ENCODE results near the gene PFDN6.
"Not testable (repeated sequence)": the region's sequence is repeated elsewhere in the genome, so short reads cannot be mapped to it uniquely, and the experiment has no call there.

PFDN6 gene

DNA sequence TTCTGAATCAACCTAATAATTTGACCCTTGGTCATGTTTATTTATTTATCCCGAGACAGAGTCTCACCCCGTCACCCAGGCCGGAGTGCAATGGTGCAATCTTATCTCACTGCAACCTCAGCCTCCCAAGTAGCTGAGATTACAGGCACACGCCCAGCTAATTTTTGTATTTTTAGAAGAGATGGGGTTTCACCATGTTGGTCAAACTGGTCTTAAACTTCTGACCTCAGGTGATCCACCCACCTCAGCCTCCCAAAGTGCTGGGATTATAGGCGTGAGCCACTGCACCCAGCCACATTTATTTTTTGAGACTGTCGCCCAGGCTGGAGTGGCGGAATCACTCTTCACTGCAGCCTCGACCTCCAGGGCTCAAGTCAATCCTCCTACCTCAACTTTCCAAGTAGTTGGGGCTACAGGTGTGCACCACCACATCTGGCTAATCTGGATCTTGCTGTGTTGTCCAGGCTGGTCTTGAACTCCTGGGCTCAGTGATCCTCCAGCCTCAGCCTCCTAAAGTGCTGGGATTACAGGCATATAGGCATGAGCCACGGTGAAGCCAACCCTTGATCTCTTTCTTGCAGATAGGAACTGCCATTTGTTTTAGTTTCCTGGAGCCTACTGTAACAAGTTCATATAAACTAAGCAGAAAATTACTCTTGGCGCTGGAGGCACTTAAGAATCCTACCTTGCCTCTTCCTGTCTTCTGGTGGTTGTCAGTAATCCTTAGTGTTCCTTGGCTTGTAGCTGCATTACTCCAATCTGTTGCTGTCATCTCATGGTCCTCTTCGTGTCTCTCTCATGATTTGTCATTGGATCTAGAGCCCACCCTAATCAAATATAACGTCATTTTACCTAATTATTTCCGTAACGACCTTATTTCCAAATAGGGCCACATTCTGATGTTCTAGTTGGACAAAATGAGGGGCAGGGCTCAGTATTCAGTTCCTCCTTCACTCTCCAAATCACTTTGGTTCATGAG is 15.2 kb upstream of the PFDN6 start:
- DNase-seq (ENCODE audit: low read depth in 2 of 2) = no peak

DNA sequence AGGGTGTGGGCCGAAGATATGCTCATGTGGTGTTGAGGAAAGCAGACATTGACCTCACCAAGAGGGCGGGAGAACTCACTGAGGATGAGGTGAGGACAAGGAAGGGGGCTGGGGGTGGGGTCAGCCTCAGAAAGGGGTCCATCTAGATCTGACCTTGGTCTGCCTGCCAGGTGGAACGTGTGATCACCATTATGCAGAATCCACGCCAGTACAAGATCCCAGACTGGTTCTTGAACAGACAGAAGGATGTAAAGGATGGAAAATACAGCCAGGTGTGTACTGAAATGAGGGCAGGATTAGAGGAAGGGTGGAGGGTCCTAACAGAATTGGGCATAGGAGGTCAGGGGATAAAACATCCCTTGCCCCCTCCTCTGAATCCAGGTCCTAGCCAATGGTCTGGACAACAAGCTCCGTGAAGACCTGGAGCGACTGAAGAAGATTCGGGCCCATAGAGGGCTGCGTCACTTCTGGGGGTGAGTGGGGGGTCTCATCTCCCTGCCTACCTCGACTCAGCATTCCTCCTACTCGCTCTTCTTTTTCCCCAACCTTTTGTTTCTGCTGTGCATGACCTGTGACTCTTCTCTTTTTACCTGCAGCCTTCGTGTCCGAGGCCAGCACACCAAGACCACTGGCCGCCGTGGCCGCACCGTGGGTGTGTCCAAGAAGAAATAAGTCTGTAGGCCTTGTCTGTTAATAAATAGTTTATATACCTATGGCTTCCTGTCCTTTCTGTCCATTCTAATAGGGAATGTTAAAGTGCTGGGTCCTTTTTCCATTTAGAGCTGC is 13.4 kb upstream of the PFDN6 start:
- not testable (repeated sequence) for DNase-seq (ENCODE audit: low read depth in 2 of 2)

DNA sequence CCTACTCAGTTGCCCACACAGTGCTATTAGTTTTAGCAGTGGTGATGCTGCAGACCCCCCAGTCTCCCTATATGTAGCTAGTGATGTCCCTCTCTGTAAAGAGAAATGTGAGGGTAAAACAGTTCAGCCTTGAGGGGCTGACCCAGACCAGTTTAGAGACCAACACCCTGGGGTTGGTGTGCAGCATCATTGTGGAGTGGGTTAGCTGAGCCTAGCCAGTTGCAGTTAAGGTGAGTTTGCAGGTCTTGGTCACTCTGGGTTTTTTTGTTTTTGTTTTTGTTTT is 12.9 kb upstream of the PFDN6 start:
- DNase-seq (ENCODE audit: low read depth in 2 of 2) = no peak

DNA sequence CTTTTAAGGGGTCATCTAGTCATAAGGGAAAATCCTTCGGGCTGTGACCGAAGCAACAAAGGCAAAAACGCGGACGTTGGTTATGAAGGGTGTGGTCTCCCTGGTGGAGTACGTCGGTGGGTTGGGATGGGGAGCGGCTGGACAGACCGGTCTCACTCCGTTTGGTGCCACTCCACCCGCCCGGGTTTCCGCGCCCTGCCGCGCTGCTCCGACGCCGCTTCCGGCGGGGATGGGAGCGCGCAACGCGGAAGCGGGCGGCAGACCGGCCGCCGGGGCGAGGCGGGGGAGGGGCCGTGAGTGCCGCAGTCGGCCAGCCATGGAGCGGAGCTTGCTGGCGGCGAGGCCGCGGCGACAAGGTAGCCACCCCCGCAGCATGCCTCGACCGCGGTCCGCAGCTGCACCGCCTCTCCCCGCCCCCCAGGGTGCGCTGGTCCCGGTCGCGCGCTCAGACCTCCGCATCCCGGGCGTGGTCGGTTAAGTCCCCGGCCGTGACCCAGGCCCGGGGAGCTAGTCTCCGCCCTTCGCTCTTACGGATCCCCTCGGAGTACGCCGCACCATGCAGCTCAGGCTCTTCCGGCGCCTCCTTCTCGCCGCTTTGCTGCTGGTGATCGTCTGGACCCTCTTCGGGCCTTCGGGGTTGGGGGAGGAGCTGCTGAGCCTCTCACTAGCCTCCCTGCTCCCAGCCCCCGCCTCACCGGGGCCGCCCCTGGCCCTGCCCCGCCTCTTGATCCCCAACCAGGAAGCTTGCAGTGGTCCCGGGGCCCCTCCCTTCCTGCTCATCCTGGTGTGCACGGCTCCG is 12.3 kb upstream of the PFDN6 start, which contains the start of gene B3GALT4:
B3GALT4 (plus strand) TSS at position 260 of the 799 bp plus-strand sequence; CDS start at position 557, 297 bp downstream.
- DNase-seq (ENCODE audit: low read depth in 2 of 2) = peak; percentile 80 to 81

DNA sequence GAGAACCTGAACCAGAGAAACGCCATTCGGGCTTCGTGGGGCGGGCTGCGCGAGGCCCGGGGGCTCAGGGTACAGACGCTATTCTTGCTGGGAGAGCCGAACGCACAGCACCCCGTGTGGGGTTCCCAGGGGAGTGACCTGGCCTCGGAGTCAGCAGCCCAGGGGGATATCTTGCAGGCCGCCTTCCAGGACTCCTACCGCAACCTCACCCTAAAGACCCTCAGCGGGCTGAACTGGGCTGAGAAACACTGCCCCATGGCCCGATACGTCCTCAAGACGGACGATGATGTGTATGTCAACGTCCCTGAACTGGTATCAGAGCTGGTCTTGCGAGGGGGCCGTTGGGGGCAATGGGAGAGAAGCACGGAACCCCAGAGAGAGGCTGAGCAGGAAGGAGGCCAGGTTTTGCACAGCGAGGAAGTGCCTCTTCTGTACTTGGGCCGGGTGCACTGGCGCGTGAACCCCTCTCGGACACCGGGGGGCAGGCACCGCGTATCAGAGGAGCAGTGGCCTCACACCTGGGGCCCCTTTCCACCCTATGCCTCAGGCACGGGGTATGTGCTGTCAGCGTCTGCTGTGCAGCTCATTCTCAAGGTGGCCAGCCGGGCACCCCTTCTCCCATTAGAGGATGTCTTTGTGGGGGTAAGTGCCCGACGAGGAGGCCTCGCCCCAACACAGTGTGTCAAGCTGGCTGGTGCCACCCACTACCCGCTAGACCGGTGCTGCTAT is 11.6 kb upstream of the PFDN6 start:
- no peak for DNase-seq (ENCODE audit: low read depth in 2 of 2)

DNA sequence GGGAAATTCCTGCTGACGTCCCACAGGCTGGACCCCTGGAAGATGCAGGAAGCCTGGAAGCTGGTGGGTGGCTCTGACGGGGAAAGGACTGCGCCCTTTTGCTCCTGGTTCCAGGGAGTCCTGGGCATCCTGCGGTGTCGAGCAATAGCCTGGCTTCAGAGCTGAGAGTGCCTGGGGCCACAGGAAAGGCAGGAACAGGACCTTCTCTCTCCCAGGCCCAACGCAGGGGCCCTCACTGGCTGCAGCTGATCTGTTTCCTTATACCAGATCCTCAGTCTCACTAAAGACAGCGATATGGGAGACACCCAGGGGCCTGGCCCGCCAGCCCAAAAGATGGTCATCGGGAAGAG is 11.0 kb upstream of the PFDN6 start:
- no peak for DNase-seq (ENCODE audit: low read depth in 2 of 2)

DNA sequence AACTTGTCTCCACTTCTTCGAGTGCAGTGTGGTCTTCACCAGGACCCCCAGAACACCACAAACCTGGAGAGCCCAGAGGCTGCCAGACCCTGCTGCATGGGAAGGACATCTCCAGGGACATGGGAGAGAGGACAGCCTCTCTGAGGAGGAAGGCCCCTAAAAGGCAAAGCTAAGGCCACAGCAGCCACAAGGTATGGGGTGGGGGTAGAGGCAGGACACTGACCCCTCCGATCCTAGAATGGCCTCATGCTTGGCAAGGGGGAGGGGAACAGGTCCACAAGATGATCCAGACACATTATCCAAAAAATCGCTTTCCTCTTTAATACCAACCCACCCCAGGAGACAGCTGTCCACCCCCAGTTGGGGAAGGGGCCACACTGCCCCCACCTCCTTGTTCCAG is 10.6 kb upstream of the PFDN6 start:
- DNase-seq (ENCODE audit: low read depth in 2 of 2) = no peak

DNA sequence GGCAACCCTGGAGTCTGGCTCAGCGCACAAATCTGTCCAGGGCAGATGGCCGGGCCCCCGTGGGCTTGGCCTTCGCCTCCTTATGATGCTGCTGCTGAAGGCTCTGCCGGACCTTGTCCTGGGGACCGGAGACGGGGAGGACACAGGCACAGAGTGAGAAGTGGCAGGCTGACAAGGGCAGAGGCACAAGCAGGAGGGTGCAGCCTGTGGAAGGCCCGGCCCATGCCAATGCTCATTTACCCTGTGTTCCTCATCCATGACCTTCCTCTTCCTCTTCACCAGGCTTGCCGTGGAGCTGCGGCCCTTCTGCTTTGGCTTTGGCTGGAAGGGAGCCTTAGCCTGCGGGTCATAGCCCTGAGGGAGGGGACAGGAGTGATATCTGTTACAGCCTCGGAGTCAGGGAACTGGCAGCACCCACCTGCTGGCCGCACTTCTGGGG is 10.1 kb upstream of the PFDN6 start:
- no peak for DNase-seq (ENCODE audit: low read depth in 2 of 2)

DNA sequence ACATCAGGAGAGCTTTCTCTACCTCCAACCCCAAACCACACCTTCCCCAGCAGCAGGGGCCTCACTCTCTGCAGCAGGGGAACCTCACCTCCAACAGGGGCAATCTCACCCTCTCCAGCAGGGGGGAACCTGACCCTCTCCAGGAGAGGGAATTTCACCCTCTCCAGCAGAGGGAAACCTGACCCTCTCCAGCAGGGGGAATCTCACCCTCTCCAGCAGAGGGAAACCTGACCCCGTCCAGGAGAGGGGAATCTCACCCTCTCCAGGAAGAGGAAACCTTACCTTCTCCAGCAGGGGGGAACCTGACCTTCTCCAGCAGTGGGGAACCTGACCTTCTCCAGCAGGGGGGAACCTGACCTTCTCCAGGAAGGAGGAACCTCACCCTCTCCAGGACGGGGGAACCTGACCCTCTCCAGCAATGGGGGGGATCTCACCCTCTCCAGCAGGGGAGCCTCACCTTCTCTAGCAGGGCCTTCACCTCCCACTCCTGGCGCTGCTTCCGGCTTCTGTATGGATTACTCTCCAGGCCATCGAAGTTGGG is 9.4 kb upstream of the PFDN6 start:
- no peak for DNase-seq (ENCODE audit: low read depth in 2 of 2)

DNA sequence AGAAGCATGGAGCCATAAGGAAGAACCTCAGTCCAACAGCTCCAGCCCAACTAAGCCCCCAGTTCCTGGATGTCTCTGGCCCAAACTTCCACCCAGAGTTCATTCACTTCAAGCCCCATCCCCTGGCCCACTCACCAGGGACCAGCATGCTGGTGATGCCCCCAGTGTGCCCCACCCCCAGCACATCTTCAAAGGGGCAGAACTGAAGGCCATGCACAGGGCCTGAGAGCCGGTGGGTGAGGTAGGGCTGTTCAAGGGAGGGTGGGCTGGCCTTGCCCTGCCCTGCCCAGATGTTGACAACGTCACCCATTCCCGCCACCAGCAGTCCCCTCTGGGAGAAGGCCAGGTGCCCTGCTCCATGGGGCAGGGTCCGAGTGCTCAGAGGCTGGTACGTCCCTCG is 8.9 kb upstream of the PFDN6 start:
- DNase-seq (ENCODE audit: low read depth in 2 of 2) = no peak

DNA sequence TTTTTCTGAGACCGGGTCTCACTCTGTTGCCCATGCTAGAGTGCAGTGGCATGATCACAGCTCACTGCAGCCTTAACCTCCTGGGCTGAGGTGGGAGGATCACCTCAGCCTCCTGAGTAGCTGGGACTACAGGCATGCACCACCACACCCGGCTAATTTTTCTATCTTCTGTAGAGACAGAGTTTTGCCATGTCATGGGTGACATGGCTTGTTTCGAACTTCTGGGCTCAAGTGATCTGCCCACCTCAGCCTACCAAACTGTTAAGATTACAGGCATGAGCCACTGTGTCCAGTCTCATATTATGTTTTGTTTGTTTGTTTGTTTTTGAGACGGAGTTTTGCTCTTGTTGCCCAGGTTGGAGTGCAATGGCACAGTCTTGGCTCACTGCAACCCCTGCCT is 4.2 kb upstream of the PFDN6 start:
- DNase-seq (ENCODE audit: low read depth in 2 of 2) = not testable (repeated sequence)

DNA sequence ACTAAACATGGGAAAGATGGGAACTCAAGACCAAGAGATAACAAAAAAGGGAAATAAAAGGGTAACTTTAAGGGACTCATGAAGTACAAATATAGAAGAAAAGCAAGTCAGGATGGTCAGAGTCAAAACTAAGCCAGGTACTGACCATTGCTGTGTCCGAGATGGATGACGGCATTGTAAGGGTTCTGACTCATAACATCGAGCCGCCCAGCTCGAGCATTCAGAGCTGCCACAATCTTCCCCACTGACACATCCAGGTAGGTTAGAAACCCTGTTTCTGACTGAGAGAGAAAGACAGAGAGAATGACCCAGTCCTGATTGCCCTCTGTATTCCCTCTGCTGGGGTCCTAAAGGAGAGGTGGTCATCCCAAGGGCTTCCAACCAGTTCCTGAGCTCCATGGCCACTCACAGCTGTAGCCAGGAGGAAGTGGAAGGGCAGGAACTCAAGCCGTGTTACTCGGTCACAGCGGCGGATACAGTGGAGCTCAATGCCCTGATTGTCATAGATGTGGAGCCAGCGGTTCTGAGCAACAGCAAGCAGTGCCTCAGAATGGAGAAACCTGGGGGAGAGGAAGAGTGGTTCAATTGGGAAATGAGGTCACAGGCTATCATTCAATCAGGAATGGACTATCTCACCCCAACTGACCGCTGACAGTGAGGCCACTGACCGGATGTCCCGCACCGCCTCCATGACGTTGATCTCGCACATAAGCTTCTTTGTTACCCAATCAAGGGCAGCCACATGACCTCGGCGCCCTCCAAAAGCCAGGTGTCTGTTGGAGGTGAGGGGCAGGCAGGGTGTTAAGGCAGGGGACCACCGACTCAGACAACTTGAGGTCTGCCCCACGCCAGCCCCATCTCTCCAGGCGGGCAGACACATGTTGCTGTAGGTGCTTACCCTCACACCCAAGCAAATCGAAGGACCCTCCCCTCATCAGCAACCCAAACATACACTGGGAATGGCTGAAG is 2.2 kb upstream of the PFDN6 start:
- no peak for DNase-seq (ENCODE audit: low read depth in 2 of 2)

DNA sequence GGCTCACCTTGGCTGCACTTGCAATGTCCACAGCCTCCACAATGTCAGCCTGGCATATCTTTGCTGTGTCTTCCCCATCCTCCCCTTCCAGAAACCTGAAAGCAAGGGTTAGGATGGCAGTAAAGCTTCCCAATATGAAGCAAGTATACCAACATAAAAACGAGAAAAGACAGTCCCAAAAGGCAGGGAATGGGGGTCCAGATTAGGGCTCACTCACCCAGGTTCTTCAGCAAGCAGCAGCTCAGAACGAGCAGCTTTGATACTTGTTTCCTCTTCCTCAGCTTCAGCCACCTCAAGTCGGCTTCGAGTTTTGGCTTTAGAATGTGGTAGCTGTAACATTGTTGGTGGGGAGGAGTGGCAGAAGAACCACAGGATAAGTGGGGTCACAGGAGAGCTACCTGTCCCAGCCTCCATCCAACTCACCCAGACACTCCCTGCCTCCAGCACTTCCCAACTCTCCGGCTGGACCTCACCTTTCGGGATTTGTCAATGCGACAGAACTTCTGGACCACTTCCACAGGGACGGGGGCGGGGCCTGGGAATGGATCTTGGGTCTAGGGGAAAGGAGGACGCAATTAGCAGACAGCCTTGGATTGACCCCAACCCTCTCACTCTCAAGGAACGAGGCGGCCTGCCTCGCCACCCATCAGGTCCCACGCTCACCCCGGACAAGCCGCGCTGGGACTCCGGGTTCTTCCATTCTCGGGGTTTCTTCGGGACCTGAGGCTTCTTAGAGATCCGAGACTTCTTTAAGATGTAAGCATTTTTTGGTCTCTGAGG is 1.1 kb upstream of the PFDN6 start:
- no peak for DNase-seq (ENCODE audit: low read depth in 2 of 2)

DNA sequence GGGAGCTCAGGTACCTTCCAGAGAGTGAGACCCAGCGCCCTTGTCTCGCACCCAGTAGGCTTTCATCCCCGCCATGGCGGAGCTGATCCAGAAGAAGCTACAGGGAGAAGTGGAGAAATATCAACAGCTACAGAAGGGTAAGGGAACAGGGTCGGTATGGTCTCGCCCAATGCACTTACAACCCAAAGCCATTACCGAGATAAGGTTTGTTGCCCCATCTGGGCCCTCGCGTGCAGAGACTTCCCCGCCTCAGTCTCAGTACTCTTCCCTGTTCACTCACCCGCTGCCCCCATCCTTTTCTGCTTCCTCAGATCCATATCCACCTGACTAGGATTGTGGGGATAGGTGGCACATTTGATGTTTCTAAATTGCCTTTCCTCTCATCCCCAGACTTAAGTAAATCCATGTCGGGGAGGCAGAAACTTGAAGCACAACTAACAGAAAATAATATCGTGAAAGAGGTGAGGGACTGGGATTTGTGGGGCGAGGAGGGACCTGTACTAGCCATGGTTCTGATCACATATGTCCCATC is 449 bp downstream of the PFDN6 start:
- DNase-seq (ENCODE audit: low read depth in 2 of 2) = no peak

DNA sequence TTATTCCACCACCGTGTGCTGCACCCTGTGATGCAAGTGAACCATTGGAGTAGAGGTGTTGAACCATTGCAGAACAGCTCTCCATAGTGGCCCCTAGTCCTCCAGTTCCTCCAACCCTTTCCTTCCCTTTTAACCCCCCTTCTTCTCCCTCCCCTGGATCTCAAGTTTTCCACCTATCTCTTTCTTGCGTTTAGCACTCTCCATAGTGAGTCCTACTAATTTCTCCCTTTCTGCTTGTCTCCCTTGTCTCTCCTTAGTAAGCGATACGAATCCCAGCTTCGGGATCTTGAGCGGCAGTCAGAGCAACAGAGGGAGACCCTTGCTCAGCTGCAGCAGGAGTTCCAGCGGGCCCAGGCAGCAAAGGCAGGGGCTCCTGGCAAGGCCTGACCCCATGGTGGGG is 1.1 kb downstream of the PFDN6 start:
- DNase-seq (ENCODE audit: low read depth in 2 of 2) = no peak

DNA sequence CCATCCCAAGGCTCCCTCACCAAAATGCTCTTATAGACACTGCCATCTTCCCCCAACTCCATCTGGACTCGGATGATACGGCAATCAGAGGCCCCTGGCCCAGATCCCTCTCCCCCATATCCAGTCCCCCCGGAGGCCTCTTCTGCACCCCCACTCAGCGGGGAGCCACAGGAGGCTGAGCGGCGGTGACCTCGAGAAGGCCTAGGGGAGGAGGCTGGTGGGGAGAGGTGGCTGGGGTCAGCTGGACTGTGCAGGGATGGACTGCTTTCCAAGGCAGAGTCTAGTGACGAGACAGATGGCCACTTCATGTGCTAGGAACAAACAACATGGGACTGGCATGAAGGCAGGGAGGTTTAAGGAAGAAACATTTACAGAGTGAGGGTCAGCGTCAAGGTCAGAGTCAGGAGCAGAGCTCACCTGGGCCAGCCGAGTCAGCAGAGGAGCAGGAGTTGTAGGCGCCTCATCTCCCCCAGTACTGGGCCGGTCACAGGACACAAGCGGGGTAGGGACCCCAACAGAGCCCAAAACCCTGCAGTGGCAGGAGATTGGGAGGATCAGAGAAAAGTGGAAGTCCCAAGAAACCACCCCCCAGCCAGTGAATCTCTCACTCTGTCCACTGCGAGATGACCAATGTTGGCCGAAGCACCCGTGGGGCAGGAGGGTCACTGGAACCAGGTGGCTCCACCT is 3.7 kb downstream of the PFDN6 start:
- DNase-seq (ENCODE audit: low read depth in 2 of 2) = no peak

DNA sequence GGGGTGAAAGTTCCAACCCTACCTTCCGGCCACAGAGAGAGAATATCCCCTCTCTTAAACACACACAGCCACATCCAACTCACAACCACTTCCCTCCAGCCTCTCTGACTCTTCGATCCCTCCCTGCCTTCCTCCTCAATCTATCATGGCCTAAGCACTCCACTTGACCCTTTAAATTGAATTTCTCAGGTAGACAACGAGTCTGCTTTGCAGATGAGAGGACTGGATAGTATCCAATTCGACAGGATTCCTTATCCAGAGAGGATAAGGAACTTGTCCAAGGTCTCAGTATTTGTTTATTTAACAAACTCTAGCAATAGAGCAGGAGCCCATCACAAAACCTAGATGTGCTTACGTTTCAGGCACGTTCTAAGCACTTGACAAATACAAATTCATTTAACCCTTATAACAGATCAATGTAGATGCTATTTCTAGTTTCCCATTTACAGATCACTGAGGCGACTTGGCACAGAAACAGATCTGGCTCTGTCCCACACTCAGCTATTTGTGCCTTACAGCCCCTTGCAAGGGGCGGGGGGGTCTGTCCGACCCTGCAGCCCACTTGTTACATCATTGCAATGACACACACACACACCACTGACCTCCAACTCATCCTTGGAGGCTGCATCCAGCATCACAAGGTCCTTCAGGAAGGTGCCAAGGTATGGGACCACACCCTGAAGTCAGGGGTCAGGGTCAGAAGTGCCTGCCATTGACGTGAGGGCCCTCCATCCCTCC is 4.9 kb downstream of the PFDN6 start:
- no peak for DNase-seq (ENCODE audit: low read depth in 2 of 2)
